Measurements from ENCODE around the gene CEL. TPM values are rescaled to one million over a fixed set of nuclear protein-coding genes. Genes with fewer than 3 reads are reported as not detected.

The CEL gene
- total RNA-seq, 3 donors from 2014 or later = 0.87 to 1.6 (median 1.4) TPM

DNA sequence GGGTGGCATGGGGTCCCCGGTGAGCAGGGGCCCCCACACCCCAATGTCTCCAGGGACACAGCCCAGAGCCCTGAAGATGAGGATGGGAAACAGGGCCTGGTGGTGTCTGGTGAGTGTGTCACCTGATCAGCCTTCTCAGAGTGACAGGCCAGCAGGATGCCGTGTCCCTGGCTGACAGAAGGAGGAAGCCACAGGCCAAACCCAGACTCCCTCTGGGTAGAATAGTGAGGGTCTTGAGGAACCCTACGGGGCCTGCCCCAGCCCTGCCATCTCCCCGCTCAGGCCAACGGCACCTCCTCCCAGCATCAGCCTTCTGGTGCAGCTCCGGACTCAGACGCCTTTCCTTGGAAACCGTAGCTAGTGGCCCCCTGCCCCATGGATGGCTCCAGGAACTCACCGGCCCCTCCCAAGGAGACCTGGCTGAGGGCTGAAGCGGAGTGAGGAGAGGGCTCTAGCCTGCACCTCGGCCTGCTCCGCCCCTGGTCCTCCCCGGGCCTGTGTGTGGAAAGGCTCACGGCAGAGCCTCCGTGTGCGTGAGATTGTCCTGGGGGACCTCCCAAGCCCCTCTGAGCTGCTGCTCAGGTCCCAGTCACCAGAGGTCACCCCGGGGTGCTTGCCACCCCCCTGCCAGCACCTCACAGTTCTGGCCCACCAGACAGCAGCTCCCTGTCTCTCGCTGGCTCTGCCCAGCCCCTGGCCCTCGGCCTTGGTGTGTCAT lies 53.3 kb downstream of the CEL start:
- Histone ChIP-seq H3K4me3 (no peak overlapping the region), H3K4me1 (ENCODE audit: low read depth) (peaks cover 51% of the 10 kb centered on the region), H3K9me3 (no peaks in the 10 kb centered on the region), H3K36me3 (ENCODE audit: low read depth) (no peaks in the 10 kb centered on the region)
- peak in 2 of 3 donors; percentile 37 to 58 for DNase-seq
- ATAC-seq = peak; percentile 9
- intact Hi-C loops (cut with DNase I, micrococcal nuclease) = no loop called here
- TF ChIP-seq, protein P1, sequence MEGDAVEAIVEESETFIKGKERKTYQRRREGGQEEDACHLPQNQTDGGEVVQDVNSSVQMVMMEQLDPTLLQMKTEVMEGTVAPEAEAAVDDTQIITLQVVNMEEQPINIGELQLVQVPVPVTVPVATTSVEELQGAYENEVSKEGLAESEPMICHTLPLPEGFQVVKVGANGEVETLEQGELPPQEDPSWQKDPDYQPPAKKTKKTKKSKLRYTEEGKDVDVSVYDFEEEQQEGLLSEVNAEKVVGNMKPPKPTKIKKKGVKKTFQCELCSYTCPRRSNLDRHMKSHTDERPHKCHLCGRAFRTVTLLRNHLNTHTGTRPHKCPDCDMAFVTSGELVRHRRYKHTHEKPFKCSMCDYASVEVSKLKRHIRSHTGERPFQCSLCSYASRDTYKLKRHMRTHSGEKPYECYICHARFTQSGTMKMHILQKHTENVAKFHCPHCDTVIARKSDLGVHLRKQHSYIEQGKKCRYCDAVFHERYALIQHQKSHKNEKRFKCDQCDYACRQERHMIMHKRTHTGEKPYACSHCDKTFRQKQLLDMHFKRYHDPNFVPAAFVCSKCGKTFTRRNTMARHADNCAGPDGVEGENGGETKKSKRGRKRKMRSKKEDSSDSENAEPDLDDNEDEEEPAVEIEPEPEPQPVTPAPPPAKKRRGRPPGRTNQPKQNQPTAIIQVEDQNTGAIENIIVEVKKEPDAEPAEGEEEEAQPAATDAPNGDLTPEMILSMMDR (IDR thresholded peaks at IDR 0.05) = no peak

DNA sequence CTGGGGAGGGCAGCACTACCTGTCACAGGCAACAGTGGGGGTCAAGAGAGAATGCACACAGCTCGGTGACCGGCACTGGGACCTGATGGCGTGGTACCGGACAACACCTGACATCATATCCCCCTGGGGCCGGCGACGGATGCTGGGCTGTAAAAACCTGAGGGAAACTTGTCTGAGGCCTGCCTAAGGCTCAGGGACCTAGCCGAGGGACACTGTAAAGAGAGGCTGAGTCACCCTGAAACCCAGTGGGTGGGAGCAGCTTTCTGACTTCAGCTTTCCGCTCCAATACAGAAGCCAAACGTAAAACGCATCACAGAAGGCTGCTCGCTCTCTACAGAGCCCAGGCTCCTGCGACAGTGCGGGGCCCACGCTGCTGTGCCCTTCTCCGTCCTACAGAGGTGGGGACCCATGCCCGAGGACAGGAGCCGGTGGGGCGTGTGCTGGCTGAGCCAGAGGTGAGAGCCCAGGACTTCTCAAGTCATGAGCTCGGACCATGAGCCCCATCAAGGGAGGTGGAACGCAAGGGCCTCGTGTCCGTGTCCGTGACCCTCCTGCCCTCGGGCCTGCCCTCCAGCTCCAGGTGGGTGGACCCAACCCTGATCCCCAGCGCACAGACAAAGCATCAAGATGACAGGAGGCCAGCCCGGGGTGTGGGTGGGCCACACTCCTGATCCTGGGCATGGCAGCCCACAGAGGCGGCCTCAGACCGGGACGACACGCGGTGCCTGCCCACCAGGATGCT lies 54.0 kb downstream of the CEL start:
- no peaks in the 10 kb centered on the region for H3K9me3 ChIP-seq
- no peak overlapping the region for H3K4me3 ChIP-seq
- H3K36me3 ChIP-seq (ENCODE audit: low read depth) = no peaks in the 10 kb centered on the region
- ATAC-seq (peak; percentile 4), DNase-seq (peak in 2 of 3 donors; percentile 36 to 51)
- H3K4me1 ChIP-seq (ENCODE audit: low read depth) = peaks cover 53% of the 10 kb centered on the region
- intact Hi-C loops (cut with DNase I, micrococcal nuclease) = no loop called here
- TF ChIP-seq, protein P1 (IDR thresholded peaks at IDR 0.05) = no peak

DNA sequence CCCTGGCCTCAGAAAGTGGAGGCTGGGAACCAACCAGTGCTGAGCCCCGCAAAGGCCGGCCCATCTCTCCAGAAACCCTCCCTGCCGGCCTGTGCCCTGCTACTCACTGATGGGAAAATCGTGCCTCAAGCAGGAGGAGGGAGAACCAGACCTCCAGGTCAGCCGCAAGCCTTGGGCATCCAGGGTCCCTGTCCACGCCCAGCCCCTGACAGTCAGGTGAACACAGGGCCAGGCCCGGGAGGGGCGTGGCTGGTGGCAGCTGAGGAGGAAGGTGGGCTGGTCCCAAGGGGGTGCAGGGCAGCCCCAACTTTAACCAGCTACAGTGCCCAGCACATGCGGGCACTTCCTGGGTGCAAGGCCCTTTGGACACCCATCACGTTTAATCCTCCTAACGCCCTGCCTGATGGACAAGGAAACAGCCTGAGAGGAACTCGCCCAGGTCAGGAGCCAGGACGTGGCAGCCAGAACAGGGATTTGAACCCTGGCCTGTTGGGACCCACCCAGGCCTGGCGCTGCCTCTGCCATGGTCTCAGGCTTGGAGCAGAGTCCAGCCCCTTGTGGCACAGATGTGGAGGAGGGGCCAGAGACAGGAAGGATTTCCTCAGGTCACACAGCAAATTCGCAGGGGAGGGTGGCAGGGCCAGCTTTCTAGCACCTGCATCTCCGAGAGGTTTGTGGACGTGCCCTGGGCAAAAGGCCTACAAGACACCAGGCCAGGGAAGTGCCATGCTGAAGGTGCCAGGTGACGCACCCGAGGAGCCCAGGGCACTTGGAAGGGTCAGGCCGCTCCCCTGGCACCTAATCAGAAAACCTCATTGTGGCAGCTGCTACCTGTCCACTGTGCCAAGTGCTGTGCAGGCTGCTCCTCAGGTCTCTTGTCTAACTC lies 54.8 kb downstream of the CEL start:
- ATAC-seq (peak; percentile 5), DNase-seq (peak in 2 of 3 donors; percentile 58 to 63)
- H3K4me3 ChIP-seq = no peak overlapping the region
- no peaks in the 10 kb centered on the region for H3K9me3 ChIP-seq
- no peaks in the 10 kb centered on the region for H3K36me3 ChIP-seq (ENCODE audit: low read depth)
- peaks cover 57% of the 10 kb centered on the region for H3K4me1 ChIP-seq (ENCODE audit: low read depth)
- TF ChIP-seq, protein P1 (IDR thresholded peaks at IDR 0.05) = no peak
- intact Hi-C loops (cut with DNase I, micrococcal nuclease) = no loop called here

DNA sequence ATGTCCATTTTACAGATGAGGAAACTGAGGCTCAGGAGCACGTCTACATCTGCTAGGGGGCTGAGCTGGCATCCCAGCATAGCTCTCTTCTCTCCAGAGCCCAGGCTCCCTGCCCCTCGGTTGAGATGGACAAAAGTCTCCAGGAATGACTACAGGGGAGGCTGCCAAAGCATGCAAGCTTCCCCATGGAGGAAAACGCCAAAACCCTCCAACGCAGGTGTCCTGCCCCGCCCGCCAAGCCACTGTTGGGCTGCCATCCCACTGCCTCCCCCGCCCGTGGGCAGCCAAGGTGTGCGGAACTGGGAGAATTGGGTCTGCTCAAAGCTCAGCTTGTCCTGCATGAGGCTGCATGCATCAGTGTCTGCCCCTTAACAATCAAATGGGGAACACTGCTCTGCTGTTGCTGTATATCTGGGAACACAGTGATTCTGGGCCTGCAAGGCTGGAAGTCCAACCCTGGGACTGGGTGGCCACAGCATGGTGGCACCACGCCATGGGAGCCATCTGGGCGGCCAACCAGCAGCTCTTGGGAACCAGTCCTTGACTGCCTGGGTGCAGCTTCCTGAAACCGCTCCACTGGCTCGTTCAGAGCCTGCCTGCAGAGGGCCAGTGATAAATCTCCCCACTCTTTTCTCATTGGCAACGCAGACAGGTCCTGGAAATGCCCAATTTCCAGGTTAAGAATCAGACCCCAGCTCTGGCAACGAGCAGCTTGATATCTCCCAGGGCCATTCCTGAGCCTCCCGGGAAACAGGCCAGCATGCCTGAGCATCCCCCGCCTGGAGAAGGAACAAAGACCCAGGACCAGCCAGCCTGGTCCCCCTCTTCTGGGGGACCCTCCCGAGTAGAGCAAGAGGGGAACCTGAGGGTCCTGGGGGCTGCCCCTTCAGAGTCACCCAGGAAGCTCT lies 55.7 kb downstream of the CEL start:
- no peak for ATAC-seq
- peak in 2 of 3 donors; percentile 53 to 70 for DNase-seq
- H3K4me1 ChIP-seq (ENCODE audit: low read depth) = peaks cover 58% of the 10 kb centered on the region
- H3K36me3 ChIP-seq (ENCODE audit: low read depth) = no peaks in the 10 kb centered on the region
- intact Hi-C loops (cut with DNase I, micrococcal nuclease) = no loop called here
- H3K4me3 ChIP-seq = no peak overlapping the region
- no peaks in the 10 kb centered on the region for H3K9me3 ChIP-seq
- TF ChIP-seq, protein P1 (IDR thresholded peaks at IDR 0.05) = no peak

DNA sequence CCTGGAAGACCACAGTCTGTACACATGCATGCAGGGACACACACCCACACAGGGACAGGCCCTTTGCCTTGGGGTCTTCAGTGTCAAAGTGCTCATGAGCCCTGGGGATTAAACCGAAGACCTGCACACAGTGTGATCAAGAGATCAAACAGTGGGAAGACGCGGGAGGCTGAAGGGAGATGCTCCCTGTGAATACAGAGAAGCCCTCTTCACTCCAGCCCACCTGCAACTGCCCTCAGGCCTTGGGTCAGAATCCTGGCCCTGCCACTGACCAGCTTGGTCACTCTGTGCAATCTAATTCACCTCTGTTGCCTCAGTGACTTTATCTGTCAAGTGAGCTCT lies 56.4 kb downstream of the CEL start:
- TF ChIP-seq, protein P1 (IDR thresholded peaks at IDR 0.05) = no peak
- H3K4me1 ChIP-seq (ENCODE audit: low read depth) = peaks cover 62% of the 10 kb centered on the region
- intact Hi-C loops (cut with DNase I, micrococcal nuclease) = no loop called here

More for the DNA sequence above, 56.4 kb downstream of the CEL start:
- ATAC-seq (no peak), DNase-seq (peak in 1 of 3 donors; percentile 22)
- H3K9me3 ChIP-seq = no peaks in the 10 kb centered on the region
- no peak overlapping the region for H3K4me3 ChIP-seq
- no peaks in the 10 kb centered on the region for H3K36me3 ChIP-seq (ENCODE audit: low read depth)

Measured in mucosa of descending colon (tissue), 3 donors.